Spleen (tissue), 7 donors: ENCODE measurements around the gene RFLNA.
A peak's percentile ranks its signal among the peaks of the same experiment; 100 is the strongest.

ENCODE experiments used
- CTCF ChIP-seq, 11 experiments: fragments of 200-600 bp in 7 of 11; fragments of 450-650 bp in 4 of 11; sonication (generic) in 4 of 11; IDR thresholded peaks in 8 of 11; conservative IDR thresholded peaks in 3 of 11; 1 replicate in 7 of 11; 2 replicates in 4 of 11; pipeline versions ENCODE4 v1.4.0 to v1.8.0; 2016 to 2021; ENCODE audit warnings: antibody characterized with exemption in 11 of 11, inconsistent platforms in 4 of 11, mild to moderate bottlenecking in 1 of 11
- POLR2A ChIP-seq, 3 donors: fragments of 450-650 bp; IDR thresholded peaks; one replicate each; pipeline ENCODE4 v1.5.1; 2017; ENCODE audit warnings: antibody characterized with exemption in 3 of 3, mild to moderate bottlenecking in 1 of 3
- POLR2AphosphoS5 ChIP-seq, 3 donors: sonication (generic); formaldehyde crosslinking; IDR thresholded peaks; one replicate each; pipeline ENCODE4 v1.5.1; 2017; ENCODE audit warnings: antibody characterized with exemption in 3 of 3
- donor health status: DM: no; HTN: no; CAD: no; lungs with moderate emphysema.
- donor health status: DM: no; HTN: no; CAD: no.
- donor health status: DM: no; HTN: no; CAD: no.

DNA sequence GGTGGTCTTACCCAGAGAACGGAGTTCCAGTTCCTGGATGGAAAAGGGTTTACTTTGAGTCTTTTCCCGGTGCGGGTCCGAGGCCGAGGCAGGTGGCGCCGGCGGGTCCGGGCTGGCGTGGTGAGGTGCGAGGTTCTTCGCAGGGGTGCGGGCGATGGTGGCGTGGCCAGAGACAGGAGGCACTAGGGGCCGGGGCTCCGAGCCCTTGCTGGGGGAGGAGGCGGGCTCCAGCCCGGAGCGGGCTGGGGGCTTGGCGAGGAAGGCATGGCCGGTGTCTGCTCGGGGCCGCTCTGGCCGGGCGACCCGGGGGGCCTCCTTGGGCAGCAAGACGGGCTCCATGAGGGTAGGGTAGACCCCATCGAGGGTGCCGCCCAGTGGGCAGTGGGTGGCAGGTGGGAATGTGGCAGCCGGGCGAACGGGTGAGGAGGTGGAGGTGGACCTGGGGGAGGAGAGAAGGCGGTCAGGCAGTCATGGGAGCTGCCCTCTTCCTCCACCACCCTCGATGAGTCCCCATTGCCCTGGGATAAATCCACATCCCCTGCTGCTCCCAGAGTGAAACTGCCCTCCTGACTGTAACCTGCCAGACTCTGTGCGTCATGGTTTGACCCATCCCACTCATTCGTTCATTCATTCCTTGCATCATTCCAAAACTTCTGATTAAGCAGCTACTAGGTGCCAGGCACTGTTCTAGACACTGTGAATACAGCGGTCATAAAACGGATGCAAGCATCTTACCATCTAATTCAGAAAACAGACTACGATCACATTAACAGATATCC lies 42.0 kb downstream of the RFLNA start:
- TF ChIP-seq CTCF (IDR thresholded peaks at IDR 0.05 in 8 of 11, conservative IDR thresholded peaks at IDR 0.05 in 3 of 11), result no peak
- TF ChIP-seq POLR2A (IDR thresholded peaks at IDR 0.05), result no peak
- TF ChIP-seq POLR2AphosphoS5 (IDR thresholded peaks at IDR 0.05), result peak in 1 of 3 donors; percentile 9
